ENCODE measurements around the gene PRICKLE3. TPM values are rescaled to one million over a fixed set of nuclear protein-coding genes. Genes with fewer than 3 reads are reported as not detected.
A peak's percentile ranks its signal among the peaks of the same experiment; 100 is the strongest.

PRICKLE3 gene
- total and polyA plus RNA-seq, 3 donors from 2014 or later, result 2.7 to 9.9 (median 6.1) TPM

DNA sequence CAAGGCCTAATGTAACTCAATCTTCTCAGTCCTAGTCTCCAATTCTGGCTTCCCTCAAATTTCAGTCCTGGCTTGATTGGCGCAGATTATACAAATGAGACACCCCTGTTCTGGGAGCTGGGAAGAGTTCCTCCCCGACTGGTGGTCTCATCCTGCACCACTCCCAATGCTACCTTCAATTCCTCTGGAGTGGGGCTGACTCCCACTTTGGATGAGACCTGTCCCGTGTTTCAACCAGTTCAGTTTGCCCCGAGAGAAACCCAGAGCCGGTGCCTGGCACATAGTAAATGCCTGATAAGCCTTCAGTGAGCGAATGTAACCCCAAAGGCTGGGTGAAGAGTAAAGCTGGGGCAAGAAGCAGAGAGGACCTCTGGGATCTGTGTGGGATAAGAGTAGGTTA, 17.8 kb upstream of the PRICKLE3 start:
- intact Hi-C loops (cut with DNase I; ENCODE audit: low total_unique reads), result no loop called here

DNA sequence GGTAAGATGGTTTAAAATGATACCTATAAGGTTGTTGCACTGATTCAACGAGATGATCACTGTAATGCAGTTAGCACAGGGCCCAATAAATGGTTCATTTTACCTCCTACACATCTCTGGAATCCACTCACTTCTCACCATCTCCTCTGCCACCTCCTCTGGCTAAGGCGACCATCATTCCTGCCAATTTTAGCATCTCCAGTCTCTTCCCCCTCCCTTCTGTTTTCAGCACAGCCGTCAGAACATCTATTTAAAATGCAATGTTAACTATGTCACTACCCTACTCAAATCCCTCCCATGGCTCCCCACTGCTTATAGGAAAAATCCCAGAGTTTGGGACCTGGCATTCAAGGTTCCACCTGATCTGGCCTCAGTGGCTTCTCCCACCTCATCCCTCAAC, 17.4 kb upstream of the PRICKLE3 start:
- no peaks in the 10 kb centered on the region for H3K4me1 ChIP-seq
- H3K27ac ChIP-seq, result no peak overlapping the region
- no peaks in the 10 kb centered on the region for H3K9me3 ChIP-seq
- 58 to 69% methylated on average over 3 of the region's 3 CpGs for WGBS, 2 donors
- H3K27me3 ChIP-seq, result no peaks in the 10 kb centered on the region
- intact Hi-C loops (cut with DNase I; ENCODE audit: low total_unique reads), result no loop called here
- no peak for DNase-seq
- H3K36me3 ChIP-seq (ENCODE audit: low read depth, missing control alignments), result no peaks in the 10 kb centered on the region
- H3K4me3 ChIP-seq, result no peak overlapping the region
- TF ChIP-seq, protein P1, sequence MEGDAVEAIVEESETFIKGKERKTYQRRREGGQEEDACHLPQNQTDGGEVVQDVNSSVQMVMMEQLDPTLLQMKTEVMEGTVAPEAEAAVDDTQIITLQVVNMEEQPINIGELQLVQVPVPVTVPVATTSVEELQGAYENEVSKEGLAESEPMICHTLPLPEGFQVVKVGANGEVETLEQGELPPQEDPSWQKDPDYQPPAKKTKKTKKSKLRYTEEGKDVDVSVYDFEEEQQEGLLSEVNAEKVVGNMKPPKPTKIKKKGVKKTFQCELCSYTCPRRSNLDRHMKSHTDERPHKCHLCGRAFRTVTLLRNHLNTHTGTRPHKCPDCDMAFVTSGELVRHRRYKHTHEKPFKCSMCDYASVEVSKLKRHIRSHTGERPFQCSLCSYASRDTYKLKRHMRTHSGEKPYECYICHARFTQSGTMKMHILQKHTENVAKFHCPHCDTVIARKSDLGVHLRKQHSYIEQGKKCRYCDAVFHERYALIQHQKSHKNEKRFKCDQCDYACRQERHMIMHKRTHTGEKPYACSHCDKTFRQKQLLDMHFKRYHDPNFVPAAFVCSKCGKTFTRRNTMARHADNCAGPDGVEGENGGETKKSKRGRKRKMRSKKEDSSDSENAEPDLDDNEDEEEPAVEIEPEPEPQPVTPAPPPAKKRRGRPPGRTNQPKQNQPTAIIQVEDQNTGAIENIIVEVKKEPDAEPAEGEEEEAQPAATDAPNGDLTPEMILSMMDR (IDR thresholded peaks at IDR 0.05), result no peak
- no peak for TF ChIP-seq POLR2A (IDR thresholded peaks at IDR 0.05)

More for the DNA sequence above, 17.8 kb upstream of the PRICKLE3 start:
- Histone ChIP-seq H3K27me3 (no peaks in the 10 kb centered on the region), H3K4me3 (no peak overlapping the region), H3K27ac (no peak overlapping the region), H3K9me3 (no peaks in the 10 kb centered on the region), H3K4me1 (no peaks in the 10 kb centered on the region), H3K36me3 (ENCODE audit: low read depth, missing control alignments) (no peaks in the 10 kb centered on the region)
- DNase-seq, result no peak
- TF ChIP-seq, protein P1 (IDR thresholded peaks at IDR 0.05), result no peak
- no peak for TF ChIP-seq POLR2A (IDR thresholded peaks at IDR 0.05)
- WGBS, 2 donors, result 91 to 94% methylated on average over 5 to 6 of the region's 6 CpGs

DNA sequence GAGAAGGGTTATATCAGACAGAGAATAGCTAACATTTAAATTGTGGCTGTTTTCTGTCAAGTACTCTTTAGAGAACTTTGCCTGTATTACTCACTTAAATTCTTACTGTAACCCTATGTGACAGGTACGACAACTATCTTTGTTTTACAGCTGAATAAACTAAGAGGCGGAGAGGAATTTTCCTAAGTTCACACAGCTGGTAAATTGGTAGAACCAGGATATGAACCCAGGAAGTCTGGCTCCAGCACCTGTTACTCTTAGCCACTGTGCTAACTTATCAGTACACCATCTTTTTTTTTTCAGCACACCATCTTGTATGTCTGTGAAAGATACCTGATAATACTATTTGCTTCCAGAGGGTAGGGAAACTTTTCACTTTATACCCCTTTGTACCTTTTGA, 15.8 kb upstream of the PRICKLE3 start:
- TF ChIP-seq, protein P1 (IDR thresholded peaks at IDR 0.05), result no peak
- no peak for TF ChIP-seq POLR2A (IDR thresholded peaks at IDR 0.05)
- Histone ChIP-seq H3K4me3 (no peak overlapping the region), H3K27ac (no peak overlapping the region), H3K36me3 (ENCODE audit: low read depth, missing control alignments) (no peaks in the 10 kb centered on the region), H3K9me3 (no peaks in the 10 kb centered on the region), H3K27me3 (no peaks in the 10 kb centered on the region), H3K4me1 (no peaks in the 10 kb centered on the region)
- intact Hi-C loops (cut with DNase I; ENCODE audit: low total_unique reads), result no loop called here
- WGBS, 2 donors, result 93 to 94% methylated on average over 2 of the region's 2 CpGs
- no peak for DNase-seq

DNA sequence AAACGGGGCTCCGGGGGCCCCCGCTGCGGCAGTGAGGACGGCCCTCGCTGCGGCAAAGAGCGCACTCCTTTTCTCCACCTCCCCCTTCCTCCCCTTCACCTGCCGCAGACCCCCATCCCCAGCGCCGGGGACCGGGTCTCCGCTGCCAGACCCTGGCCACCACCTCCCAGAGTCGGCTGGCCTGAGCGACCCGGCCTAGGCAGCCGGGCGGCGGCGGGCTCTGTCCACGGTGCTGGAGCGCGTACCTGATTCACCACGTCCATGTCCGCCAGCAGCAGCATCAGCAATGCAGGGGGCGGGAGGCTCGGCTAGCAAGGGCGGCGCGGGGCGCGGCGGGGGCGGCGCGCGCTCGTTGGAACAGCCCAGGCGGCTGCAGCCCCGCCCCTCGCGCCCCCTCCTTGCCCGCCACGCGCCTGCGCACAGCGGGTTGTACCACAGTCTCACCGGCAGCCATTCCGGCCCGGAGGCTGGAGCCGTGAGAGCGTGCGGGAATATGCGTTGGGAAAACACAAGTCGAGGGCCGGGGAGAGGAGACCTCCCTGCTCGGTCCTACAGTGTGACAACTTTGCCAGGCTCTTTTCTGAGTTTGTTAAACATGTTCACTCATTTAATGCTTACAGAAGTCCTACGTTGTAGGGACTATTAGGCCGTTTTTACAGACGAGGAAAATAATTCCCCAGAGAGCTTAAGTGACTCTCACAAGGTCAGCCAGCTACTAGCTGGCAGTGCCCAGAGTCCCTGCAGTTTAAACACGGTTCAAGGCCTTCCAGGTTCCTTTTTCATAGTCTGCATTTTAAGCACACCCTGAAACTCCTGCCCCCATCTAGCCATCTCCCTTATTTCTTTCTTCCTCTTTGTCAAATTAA, 14.0 kb upstream of the PRICKLE3 start, which contains the start of gene SYP:
Gene SYP (minus strand): TSS at position 288 of the 866 bp plus-strand sequence. CDS start 7 bp downstream, at position 281.
- no peaks in the 10 kb centered on the region for H3K27me3 ChIP-seq
- intact Hi-C loops (cut with DNase I; ENCODE audit: low total_unique reads), result no loop called here
- peak within 1 kb of the TSS in 1 of 2 donors; percentile 43 for H3K4me3 ChIP-seq
- DNase-seq, result peak; percentile 95
- no peaks in the 10 kb centered on the region for H3K36me3 ChIP-seq (ENCODE audit: low read depth, missing control alignments)
- WGBS, 2 donors, result 0 to 1% methylated on average over 4 to 45 of the region's 61 CpGs
- TF ChIP-seq, protein P1 (IDR thresholded peaks at IDR 0.05), result no peak
- TF ChIP-seq POLR2A (IDR thresholded peaks at IDR 0.05), result peak; percentile 24
- peak within 1 kb of the TSS; percentile 44 to 72 for H3K27ac ChIP-seq
- no peaks in the 10 kb centered on the region for H3K9me3 ChIP-seq
- no peaks in the 10 kb centered on the region for H3K4me1 ChIP-seq

DNA sequence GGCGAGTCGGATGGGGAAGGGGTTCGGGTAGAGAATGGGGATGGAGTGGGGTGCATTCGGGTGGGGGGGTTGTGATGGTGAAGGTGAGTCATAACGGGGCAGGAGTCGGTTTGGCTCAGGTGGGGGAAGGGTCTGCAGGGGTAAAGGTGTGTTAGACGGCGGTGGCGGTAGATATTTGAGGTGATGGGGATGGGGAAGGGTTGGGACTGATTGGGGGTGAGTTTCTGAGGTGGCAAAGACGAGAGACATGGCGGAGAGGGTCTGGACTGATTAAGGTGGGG, 13.1 kb upstream of the PRICKLE3 start:
- Histone ChIP-seq H3K9me3 (no peaks in the 10 kb centered on the region), H3K4me1 (no peaks in the 10 kb centered on the region), H3K4me3 (no peak overlapping the region), H3K27ac (no peak overlapping the region), H3K36me3 (ENCODE audit: low read depth, missing control alignments) (no peaks in the 10 kb centered on the region), H3K27me3 (no peaks in the 10 kb centered on the region)
- no peak for TF ChIP-seq POLR2A (IDR thresholded peaks at IDR 0.05)
- TF ChIP-seq, protein P1 (IDR thresholded peaks at IDR 0.05), result no peak
- intact Hi-C loops (cut with DNase I; ENCODE audit: low total_unique reads), result no loop called here
- 6 to 11% methylated on average over 10 to 11 of the region's 11 CpGs for WGBS, 2 donors
- DNase-seq, result no peak

Measured in testis (tissue), 3 donors.